HG03460 (cell line): ENCODE measurements around the gene TIMELESS.
"Not testable (repeated sequence)": the region's sequence is repeated elsewhere in the genome, so short reads cannot be mapped to it uniquely, and the experiment has no call there.

Experiments
- ATAC-seq: cut with Tn5 transposase; IDR thresholded peaks from one replicate; pipeline ENCODE4 v1.9.1; 2021; ENCODE audit not compliant: unreplicated experiment

TIMELESS gene, protein sequence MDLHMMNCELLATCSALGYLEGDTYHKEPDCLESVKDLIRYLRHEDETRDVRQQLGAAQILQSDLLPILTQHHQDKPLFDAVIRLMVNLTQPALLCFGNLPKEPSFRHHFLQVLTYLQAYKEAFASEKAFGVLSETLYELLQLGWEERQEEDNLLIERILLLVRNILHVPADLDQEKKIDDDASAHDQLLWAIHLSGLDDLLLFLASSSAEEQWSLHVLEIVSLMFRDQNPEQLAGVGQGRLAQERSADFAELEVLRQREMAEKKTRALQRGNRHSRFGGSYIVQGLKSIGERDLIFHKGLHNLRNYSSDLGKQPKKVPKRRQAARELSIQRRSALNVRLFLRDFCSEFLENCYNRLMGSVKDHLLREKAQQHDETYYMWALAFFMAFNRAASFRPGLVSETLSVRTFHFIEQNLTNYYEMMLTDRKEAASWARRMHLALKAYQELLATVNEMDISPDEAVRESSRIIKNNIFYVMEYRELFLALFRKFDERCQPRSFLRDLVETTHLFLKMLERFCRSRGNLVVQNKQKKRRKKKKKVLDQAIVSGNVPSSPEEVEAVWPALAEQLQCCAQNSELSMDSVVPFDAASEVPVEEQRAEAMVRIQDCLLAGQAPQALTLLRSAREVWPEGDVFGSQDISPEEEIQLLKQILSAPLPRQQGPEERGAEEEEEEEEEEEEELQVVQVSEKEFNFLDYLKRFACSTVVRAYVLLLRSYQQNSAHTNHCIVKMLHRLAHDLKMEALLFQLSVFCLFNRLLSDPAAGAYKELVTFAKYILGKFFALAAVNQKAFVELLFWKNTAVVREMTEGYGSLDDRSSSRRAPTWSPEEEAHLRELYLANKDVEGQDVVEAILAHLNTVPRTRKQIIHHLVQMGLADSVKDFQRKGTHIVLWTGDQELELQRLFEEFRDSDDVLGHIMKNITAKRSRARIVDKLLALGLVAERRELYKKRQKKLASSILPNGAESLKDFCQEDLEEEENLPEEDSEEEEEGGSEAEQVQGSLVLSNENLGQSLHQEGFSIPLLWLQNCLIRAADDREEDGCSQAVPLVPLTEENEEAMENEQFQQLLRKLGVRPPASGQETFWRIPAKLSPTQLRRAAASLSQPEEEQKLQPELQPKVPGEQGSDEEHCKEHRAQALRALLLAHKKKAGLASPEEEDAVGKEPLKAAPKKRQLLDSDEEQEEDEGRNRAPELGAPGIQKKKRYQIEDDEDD

DNA sequence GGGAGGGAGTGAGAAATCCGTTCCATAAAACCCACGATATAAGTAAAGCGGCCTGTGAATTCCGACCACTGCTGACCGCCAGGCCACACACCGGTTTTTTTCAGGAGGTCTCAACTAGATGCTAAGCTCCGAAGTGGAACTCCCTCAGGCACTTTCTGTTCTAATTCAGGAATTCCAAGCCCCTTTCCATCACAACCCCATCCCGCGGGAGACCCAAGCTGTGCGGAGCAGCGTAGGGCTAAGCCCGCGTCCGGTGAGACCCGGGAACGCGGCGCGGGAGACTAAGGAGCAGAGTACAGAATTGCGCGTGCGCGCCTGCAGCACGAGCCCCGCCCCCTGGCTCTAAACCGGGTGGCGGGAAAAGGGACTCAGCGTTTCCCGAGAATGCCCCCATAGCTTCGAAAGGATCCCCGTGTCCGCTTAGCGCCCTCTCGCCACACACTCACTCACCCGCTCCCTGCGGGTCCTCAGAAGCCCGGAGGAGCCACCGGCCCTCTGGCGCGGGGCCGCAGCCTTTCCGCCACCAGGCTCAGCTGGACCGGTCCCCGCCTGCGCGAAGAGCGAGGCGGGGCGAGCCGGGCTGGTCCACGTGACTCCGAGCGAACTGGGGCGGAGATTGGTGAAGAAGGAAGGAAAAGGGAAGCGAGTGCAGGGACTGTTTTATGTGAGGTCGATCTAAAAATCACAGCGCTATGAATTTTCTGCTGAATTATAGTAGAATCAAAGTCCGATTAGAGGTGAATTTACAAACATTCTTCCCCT, at the start of gene TIMELESS:
Gene TIMELESS (minus strand): TSS at position 567 of the 762 bp plus-strand sequence. CDS start 15,256 bp downstream, outside the sequence.
- ATAC-seq: peak; percentile 95

DNA sequence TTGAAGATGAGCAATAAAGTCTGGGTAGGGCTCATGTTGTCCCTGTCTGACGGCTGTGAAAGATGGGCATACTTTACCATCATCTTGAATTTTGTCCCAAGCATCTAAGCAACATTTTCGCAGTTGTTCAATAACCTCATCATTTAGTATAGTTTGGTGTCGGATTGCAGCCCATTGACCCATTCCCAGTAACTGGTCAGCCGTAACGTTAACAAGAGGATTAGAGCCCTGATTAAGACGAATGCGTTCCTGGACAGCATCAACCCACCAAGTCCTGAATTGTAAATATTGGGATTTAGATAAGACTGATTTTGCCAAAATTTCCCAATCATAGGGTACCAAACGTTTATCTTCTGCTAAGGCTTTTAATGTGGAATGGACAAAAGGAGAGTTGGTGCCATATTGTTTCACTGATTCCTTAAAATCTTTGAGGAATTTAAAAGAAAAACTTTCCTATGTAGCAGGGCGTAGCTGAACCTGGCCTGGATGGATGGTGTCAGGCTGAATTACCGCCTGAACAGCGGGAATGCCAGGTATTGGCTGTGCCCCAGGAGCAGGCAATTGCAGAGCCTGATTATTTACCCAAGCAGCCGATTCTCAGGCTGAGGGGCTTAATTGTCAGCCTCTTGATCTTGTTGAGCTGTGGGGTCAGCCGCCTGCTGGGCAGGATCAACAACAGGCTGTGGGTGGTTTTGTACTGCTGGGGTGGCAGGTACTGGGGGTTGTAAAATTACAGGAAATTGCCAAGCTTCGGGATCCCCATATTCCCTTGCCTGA, 49.1 kb upstream of the TIMELESS start:
- not testable (repeated sequence) for ATAC-seq

DNA sequence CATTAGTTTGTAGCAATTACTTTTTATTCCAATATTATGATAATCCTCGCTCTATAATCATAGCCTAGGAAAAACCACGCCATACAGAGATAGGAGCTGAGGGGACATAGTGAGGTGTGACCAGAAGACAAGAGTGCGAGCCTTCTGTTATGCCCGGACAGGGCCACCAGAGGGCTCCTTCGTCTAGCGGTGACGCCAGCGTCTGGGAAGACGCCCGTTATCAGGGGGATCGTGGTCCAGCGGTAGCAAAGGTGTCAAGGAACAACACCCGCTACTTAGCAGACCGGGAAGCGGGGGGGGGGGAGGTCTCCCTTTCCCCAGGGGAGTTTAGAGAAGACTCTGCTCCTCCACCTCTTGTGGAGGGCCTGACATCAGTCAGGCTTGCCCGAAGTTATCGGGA, 47.5 kb upstream of the TIMELESS start:
- not testable (repeated sequence) for ATAC-seq

DNA sequence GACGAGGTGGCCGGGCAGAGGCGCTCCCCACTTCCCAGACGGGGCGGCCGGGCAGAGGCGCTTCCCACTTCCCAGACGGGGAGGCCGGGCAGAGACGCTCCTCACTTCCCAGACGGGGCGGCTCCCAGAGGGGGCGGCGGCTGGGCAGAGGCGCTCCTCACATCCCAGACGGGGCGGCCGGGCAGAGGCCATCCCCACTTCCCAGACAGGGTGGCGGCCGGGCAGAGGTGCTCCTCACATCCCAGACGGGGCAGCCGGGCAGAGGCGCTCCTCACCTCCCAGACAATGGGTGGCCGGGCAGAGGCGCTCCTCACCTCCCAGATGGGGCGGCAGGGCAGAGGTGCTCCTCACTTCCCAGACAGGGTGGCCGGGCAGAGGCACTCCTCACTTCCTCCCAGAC, 45.3 kb upstream of the TIMELESS start:
- ATAC-seq: not testable (repeated sequence)

DNA sequence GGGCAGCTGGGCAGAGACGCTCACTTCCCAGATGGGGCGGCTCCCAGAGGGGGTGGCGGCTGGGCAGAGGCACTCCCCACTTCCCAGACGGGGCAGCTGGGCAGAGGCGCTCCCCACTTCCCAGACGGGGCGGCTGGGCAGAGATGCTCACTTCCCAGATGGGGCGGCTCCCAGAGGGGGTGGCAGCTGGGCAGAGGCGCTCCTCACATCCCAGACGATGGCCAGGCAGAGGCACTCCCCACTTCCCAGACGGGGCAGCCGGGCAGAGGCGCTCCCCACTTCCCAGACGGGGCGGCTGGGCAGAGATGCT, 44.8 kb upstream of the TIMELESS start:
- not testable (repeated sequence) for ATAC-seq

DNA sequence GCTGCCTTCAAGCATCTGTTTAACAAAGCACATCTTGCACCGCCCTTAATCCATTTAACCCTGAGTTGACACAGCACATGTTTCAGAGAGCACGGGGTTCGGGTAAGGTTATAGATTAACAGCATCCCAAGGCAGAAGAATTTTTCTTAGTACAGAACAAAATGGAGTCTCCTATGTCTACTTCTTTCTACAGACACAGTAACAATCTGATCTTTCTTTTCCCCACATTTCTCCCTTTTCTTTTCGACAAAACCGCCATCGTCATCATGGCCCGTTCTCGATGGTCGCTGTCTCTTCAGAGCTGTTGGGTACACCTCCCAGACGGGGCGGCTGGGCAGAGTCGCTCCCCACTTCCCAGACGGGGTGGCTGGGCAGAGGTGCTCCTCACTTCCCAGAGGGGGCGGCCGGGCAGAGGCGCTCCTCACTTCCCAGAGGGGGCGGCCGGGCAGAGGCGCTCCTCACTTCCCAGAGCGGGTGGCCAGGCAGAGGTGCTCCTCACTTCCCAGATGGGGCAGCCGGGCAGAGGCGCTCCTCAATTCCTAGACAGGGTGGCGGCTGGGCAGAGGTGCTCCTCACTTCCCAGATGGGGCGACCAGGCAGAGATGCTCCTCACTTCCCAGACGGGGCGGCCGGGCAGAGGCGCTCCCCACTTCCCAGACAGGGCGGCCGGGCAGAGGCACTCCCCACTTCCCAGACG, 44.3 kb upstream of the TIMELESS start:
- ATAC-seq: not testable (repeated sequence)

DNA sequence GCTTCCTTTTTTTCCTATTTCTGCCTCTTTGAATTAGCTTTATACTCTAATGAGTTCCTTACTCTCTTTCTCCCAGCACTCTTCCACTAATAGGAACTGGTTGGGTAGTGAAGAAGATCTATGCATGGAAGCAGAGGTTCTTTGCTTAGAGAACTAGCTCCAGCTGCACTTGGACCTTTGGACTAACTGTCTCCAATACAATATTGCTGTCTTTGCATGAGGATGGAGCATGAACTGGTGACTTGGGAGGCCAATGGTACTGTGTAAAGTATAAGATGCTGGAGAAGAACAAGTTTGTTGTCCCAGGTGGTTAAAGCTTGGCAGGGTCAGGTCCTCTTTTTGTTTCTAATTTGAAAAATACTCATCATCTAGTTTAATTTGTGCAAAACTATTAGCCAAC, 41.1 kb upstream of the TIMELESS start:
- no peak for ATAC-seq

DNA sequence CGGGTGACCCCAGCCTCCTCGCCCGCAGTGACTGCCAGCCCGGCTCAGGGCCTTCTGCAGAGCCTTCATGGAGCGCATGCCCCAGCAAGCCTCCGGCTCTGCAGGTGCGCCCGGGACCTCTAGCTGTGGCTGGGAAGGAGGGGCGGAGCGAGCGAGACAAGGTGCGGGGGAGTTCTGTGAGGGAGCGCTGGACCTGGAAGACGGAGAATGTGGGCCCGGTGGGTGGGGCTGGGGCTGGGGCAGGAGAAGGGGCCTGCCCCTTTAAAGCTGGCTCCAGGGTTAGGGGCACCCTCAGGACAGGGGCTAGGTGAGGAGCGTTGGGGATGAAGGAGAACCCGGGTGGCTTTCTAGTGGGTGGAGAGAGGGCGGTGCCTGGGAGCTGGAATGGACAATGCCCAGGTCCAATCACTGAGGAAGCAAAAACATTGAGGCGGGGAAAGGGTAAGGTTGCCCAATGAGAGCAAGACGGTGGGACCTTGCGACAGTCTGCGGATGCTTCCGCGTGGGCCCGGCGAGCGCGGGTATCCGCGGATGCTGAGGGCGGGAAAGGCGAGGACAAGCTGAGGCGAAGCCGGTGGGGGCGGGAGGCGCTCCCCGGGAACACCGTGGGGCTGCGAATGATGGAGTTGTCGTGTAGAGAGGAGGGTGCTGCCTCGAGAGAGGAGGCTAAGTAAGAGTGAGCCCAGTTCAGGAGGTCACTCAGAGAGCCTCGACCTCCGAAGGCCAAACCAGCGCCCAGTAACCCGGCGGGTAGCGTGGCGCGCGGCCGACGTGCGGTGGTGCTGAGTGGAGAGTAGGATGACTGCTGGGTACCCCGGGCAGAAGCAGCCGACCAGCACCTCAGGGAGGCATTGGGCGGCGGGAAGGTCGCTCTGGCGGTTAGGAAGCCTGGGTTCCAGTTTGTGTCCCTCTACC, 39.1 kb upstream of the TIMELESS start, which contains the start of gene GLS2:
Gene GLS2 (minus strand): TSS at position 121 of the 915 bp plus-strand sequence. CDS start 43 bp downstream, at position 78.
- ATAC-seq: peak; percentile 92

DNA sequence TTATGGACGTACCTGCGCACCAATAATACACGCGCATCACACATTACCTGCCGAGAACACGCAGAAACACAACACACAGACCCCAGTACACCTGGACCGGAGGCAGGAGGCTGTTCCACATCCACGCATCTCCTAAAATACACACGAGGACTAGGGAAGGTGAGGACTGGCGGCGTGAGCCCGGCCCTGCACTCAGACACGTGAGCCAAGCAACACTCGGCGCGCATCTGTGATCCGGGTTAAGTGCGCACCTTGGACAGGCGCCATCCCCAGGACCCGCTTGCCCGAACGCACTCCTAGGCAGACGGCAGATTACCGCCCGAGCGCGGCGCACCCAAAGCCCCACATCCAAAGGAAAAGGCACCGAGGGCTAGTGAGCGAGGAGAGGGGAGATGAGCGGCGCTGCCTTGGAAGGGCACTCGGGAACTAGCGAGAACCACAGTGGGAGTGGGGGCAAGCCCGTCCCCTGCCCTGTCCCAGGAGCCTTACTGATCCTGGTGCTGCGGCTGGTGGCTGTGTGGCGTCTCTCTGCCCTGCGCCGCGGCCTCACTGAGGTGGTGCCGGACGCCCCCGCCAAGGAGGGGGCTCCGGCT, 38.3 kb upstream of the TIMELESS start:
- peak; percentile 29 for ATAC-seq

DNA sequence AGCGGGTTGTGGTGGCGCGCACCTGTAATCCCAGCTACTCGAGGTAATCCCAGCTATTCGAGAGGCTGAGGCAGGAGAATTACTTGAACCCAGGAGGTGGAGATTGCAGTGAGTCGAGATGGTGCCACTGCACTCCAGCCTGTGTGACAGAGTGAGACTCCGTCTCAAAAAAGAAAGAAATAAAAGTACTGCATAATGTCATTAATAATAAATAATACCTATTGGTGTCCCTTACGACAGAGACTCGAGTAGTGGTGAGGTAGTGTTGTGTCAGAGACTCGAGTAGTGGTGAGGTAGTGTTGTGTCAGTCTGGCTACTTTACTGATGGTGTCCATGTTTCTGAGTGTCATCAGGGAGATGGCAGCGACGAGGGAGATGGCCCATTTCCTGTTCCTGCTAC, 37.5 kb upstream of the TIMELESS start:
- ATAC-seq: no peak

DNA sequence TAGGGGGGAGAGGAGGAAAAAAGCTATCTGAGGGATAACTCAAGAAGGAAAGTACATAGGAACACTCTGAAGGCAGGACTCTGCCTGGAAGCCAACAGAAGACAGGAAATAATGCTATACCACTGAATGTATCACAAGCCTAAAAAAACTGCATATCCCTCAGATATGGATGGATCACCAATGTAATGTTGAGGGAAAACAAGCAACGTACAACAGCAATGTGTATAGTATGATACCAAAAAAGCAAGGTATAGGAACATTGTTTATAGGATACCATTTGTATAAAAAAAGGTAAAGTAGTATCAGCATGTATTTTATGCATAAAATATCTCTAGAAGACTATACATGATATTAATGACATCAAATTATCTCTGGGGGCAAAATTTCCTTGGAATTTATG, 35.3 kb upstream of the TIMELESS start:
- no peak for ATAC-seq

DNA sequence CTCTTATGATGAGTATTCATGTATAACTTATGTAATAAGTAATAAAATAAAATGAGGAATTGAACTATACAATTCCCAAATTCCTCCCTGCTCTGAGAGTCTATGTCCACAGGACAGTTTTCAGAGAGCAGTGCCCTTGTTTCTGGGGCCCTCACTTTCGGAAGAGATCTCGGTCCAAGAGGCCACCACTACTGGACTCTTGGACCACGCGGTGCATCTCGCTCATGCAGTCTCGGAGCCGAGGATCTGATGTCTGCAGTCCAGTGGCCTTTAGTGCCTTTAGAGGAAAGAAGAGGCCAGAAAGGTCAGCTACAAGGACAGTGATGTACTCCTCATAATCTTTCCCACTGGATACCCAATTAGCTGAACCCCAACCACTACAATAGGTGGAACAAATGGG, 30.4 kb upstream of the TIMELESS start:
- no peak for ATAC-seq

DNA sequence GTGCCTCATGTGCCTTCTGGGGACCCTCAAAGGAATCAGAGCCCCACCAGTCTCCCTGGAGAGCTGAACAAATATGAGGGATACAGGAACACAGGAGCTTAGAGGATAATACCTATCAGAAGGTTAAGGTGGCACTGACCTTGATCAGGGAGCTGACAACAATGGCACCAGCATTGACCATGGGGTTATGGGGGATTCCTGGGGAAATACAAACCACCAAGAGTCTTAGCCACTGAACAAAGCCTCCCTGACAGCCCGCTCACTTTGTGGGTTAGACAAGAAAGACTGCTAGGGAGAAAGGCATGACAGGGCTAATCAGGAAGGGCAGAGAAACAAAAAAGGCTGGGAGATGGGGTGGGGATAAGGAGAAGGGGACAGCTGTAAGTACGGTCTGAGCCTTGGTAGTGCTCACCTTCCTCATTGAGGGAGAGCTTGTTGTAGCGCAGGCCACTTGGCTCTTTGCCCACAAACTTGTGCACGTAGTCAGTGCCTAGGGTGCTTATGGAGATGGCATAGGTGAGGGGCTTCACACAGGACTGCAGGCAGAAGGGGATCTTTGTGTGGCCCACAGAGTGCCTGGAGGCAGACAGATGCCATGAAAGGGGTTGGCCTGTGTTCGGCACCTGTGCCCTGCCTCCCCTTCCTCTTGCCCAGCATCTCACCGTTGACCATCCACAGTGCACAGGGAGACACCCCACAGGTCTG, 28.4 kb upstream of the TIMELESS start:
- no peak for ATAC-seq

DNA sequence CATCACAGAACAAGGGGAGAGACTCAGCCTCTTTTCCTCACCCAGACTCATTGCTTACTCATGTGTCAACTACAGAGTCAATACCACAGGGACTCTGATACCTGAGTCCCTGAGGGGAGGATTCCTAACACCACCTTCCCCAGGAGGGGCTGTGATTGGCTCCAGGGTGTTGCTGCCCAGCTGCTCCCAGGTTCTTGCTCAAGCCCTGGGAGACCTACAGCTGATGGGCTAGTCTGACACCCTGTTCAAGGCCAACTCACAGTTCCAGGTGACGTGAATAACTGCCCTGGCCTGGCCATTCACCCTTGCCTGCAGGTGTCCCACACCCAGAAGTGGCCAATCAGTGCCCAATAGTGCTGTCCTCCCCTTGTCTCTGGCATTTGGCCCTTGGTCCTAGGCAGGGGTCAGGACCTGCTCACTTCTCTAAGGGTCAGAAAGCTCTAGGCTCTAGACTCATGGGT, 27.8 kb upstream of the TIMELESS start:
- ATAC-seq: no peak

DNA sequence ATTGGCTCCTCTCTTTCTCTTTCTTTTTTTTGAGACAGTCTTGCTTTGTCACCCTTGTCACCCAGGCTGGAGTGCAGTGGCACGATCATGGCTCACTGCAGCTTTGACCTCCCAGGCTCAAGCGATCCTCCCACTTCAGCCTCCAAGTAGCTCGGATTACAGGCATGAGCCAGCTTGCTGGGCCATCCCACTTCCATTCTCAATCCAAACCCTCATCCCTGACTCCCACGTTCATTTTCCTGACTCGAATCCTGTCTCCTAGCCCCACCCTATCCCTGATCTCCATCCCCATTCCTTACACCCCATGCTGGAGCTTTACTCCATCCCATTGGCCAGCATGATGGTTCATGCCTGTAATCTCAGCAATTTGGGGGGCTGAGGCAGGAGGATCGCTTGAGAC, 26.9 kb upstream of the TIMELESS start:
- ATAC-seq: no peak

DNA sequence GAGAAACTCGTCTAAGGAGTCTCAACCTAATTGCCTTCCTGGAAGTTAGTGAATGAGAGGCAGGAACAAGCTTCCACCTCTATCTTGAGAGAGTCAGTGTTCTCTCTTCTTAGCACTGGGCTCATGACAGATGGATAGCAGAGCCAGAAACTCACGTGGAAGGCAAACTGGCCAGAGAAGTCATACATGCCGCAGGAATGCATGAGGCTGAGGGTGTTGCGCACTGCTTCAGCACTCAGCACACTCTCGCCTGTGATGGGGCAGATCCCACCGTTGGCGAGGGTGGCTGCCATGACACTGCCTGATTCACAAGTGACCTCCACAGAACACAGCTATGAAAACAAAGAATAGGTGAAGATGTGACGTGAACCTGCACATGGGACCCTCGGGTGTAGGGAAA, 25.2 kb upstream of the TIMELESS start:
- no peak for ATAC-seq
